EH (cell line): Measurements from ENCODE around the gene PHKA1.
"Not testable (repeated sequence)": the region's sequence is repeated elsewhere in the genome, so short reads cannot be mapped to it uniquely, and the experiment has no call there.

Experiments
- DNase-seq: peaks from one replicate; pipeline ENCODE4 v3.0.0-alpha.2; 2015; ENCODE audit warnings: low read depth

The PHKA1 gene

DNA sequence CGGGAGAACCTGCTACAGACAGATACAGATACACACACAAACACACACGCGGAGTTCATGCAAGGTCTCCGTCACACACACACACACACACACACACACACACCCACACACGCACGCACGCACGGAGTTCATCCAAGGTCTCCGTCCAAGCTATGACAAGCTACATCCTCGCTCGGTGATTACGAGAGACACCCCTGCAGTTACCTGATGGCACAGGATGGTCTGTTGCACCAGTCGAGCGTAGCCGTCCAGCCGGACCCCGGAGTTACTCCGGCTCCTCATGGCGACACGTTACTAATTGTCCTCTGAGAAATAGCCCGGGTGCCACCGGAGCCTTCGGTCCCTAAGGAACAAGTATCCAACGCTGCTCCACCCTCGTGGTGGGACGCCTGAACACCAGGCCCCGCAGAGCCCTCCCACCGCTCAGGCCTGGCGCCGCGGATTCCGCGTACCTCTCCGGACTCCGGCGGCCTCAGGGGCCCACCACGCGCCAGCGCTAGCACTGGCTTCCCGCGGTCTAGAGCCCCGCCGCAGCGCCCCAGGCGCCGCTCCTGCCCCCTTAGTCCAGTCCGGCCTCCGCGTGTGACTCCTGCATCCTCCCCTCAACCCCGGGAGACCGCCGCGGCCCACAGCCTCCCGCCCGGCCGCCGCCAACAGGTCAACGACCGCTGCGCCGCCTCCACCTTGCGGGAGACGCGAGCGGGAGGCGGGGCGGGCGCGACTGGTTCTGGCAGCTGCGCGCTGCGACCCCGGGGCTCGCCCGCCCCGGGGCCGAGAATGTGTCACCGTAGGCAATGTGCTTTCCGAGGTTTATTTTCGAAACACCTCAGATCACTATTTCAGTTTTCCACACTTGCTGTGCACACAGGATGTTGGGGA is at the start of gene PHKA1:
Gene PHKA1, minus strand, starts transcription at position 708 of the 879 bp plus-strand sequence. Its CDS starts 426 bp downstream, at position 282.
- peak; percentile 0 for DNase-seq

- DNase-seq, result not testable (repeated sequence)
Measured at GRCh38 chrX:72760454-72760853, 46.3 kb upstream of the PHKA1 start.

- DNase-seq, result not testable (repeated sequence)
Measured at GRCh38 chrX:72748545-72748944, 34.4 kb upstream of the PHKA1 start.

- not testable (repeated sequence) for DNase-seq
Measured at GRCh38 chrX:72745546-72745945, 31.4 kb upstream of the PHKA1 start.

DNA sequence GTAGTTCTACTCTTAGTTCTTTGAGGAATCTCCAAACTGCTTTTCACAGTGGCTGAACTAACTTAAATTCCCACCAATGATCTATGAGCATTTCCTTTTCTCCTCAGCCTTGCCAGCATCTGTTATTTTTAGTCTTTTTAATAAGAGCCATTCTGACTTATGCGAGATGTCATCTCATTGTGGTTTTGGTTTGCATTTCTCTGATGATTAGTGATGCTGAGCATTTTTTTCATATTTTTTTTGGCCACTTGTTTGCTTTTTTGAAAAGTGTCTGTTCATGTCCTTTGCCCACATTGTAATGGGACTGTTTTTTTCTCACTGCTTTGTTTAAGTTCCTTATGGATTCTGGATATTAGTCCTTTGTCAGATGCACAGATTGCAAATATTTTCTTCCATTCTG is 21.5 kb upstream of the PHKA1 start:
- DNase-seq, result peak; percentile 11

DNA sequence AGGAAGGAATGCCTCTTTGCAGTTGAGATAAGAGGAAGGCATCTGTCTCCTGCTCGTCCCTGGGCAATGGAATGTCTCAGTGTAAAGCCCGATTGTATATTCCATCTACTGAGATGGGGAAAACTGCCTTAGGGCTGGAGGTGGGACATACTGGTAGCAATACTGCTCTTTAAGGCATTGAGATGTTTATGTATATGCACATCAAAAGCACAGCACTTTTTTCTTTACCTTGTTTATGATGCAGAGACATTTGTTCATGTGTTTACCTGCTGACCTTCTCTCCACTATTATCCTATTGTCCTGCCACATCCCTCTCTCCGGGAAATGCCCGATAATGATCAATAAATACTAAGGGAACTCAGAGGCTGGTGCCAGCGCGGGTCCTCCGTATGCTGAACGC is 19.5 kb upstream of the PHKA1 start:
- DNase-seq, result not testable (repeated sequence)

- DNase-seq, result no peak
Measured at GRCh38 chrX:72727846-72728245, 13.7 kb upstream of the PHKA1 start.

GRCh38 chrX:72716766-72717165 is 2.7 kb upstream of the PHKA1 start:
- no peak for DNase-seq

DNA sequence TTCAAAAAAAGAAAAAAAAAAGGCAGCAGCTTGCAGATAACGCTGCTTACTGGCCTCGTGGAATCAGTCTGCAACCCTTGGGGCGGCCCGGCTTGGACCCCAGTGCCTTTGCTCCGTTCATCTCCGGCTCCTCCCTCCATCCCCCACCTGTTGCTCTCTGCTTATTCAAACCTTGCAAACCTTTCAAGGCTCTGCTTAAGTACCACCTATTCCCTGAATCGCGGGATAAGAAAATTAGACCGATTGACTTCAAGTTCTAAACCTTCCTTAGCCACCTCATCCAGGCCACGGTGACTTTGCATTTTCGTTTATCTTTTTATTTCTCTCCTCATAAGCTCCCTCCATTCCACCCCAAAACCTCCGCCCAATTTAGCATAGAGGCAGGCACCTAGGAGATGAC is 1.4 kb upstream of the PHKA1 start:
- no peak for DNase-seq

DNA sequence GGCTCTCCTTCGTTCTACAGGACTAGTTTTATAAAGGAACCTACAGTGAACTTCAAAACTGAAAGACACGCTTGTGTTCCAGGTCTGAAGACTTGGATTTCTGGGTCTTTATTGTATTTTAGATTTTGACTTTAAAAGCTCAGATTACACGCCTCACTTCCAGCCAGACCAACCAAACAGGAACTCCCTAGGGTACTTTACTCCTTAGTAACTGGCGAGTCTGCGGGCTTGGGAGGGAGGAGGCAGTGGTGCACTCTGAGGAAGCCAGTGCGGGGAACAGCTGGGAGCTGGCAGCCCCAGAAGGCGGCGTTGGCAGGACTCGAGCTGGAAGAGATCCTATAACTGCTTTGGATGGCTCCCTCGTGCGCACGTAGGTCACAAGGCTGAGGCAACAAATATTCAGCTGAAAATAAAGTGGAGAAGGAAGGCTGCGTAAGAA is 391 bp upstream of the PHKA1 start:
- peak; percentile 25 for DNase-seq

- no peak for DNase-seq
Measured at GRCh38 chrX:72713130-72713529, 976 bp downstream of the PHKA1 start.

GRCh38 chrX:72712094-72712755 is 1.9 kb downstream of the PHKA1 start:
- DNase-seq, result no peak

DNA sequence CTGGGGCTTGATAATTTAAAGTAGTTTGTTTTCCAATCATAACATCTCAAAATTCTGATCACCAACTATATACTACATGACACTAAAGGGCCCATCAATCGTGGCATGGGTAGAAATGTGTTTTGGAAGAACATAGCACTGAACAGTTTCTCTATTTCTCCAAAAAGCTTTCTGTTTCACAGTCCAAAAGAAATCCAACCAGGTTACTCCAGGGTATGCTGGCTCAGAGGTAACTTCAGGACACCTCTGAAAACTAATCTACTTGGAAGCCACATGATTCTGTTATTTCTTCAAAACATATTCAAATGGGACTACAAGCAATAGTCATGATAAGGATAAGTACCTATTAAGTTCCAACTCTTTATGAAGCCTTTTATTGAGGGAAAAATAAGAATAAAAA is 8.3 kb downstream of the PHKA1 start:
- DNase-seq, result no peak

GRCh38 chrX:72705111-72705510 is 9.0 kb downstream of the PHKA1 start:
- DNase-seq, result no peak

GRCh38 chrX:72694170-72694569 is 19.9 kb downstream of the PHKA1 start:
- no peak for DNase-seq

DNA sequence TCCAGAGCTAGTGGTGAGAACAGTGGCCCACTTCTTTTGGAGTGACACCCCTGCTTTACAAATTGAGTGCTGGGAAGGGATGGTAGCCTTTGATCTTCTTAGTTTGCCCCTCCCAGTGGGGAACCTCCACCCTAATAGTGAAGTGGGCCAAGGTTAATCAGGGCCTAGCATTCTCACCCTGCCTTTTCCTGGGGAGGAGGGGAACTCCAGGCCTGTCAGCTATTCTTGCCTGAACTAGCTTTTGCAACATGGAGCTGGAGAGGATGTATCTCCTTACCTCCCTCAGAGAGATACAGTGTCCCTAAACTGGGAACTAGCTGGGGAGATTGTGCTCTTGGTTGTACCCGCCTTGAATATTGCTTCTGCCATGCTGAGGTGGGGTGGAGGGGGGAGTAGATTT is 20.6 kb downstream of the PHKA1 start:
- DNase-seq, result no peak

DNA sequence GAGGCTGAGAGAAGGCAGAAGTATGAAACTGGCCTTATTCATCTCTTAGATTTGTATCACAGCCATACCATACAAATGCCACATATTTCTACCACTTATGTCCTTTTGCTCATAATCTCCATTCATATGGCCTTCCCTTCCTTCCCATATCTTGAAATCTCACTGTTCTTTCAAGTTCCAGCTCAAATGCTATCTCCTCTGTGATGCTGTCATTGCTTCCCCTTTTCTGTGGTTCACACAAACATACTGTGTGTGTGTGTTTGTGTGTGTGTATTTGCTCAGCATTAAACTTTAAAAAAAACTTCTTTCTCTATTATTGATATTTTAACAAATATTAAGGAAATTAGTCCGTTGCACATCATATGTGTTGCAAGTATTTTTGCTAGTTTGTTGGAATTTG is 26.7 kb downstream of the PHKA1 start:
- no peak for DNase-seq

- peak; percentile 6 for DNase-seq
Measured at GRCh38 chrX:72685810-72686456, 28.2 kb downstream of the PHKA1 start.

DNA sequence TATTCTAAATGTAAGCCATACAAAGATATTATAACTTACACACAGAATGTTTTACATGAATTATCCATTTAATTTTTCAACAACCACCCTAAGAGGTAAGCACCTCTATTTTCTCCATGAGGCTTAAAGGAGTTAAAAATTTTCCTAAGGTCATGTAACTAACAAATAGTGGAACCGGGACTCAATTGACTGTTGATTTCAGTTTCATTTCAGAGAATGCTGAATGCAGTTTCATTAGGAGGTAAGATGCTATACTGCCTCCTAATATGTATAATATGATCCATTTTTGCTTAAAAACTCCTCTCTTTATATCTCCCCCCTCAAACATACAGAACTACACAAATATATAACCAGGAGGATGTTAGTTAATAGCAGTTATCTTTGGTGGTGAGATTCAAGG is 29.1 kb downstream of the PHKA1 start:
- DNase-seq, result no peak

DNA sequence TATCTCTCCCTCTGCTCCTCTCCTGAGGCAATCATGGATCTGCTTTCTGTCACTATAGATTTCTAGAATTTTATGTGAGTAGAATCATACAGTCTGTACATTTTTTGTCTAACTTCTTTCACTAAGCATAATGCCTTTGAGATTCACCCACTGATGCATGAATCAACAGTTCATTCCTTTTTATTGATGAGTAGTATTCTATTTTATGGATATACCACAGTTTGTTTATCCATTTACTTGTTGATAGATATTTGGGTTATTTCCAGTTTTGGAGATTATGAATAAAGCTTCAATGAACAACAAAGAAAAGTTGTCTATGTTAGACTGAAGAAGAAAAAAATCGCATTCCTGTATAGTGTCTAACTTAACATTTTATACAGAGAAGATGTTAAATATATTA is 30.5 kb downstream of the PHKA1 start:
- no peak for DNase-seq

DNA sequence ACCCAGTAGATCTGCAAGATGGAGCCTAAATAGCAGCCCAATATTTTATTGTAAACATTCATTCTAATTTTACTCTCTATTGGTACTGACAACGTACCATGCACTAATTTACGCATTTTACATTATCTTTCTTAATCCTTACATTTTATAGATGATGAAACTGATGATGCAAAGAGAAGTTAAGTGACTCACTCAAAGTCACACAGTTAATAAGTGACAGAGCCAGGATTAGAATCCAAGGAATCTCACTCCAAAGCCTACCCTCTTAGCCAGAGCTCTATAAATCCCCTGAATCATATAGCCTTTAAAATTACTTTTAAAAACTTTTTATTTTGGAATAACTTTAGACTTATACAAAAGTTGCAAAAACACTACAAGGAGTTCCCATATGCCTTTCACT is 37.6 kb downstream of the PHKA1 start:
- DNase-seq, result no peak

- not testable (repeated sequence) for DNase-seq
Measured at GRCh38 chrX:72673951-72674350, 40.2 kb downstream of the PHKA1 start.

DNA sequence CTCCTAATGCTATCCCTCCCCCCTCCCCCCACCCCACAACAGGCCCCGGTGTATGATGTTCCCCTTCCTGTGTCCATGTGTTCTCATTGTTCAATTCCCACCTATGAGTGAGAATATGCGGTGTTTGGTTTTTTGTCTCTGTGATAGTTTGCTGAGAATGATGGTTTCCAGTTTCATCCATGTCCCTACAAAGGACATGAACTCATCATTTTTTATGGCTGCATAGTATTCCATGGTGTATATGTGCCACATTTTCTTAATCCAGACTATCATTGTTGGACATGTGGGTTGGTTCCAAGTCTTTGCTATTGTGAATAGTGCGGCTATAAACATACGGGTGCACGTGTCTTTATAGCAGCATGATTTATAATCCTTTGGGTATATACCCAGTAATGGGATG is 44.6 kb downstream of the PHKA1 start:
- not testable (repeated sequence) for DNase-seq
